Natural killer cell (primary cell): ENCODE measurements around the gene ARMH3. TPM values are rescaled to one million over a fixed set of nuclear protein-coding genes. Genes with fewer than 3 reads are reported as not detected.

Experiments
- ATAC-seq, 3 donors: fragments of 150-1000 bp in 2 of 3; fragments of 200-7000 bp in 1 of 3; cut with Tn5 transposase; 1 replicate in 1 of 3; 2 replicates in 2 of 3; pipeline ENCODE4 v1.10.0; 2021; ENCODE audit warnings: mild to moderate bottlenecking in 2 of 3, moderate library complexity in 2 of 3
- DNase-seq, 2 donors: peaks; one replicate each; pipeline versions ENCODE4 v3.0.0 to v3.0.0-alpha.2; 2013 to 2021; ENCODE audit warnings: mixed read lengths in 1 of 2
- H3K27ac ChIP-seq: one replicate; pipeline ENCODE4 v1.5.1; 2013; ENCODE audit warnings: mild to moderate bottlenecking, low read length
- H3K27me3 ChIP-seq: one replicate; pipeline ENCODE4 v1.6.1; 2013; ENCODE audit warnings: low read length; ENCODE audit not compliant: control insufficient read depth, insufficient read depth
- H3K36me3 ChIP-seq: one replicate; pipeline ENCODE4 v1.6.1; 2013; ENCODE audit warnings: low read length; ENCODE audit not compliant: control insufficient read depth, insufficient read depth
- H3K4me1 ChIP-seq: one replicate; pipeline ENCODE4 v1.6.1; 2013; ENCODE audit warnings: low read length; ENCODE audit not compliant: control insufficient read depth, insufficient read depth
- H3K4me3 ChIP-seq: one replicate; pipeline ENCODE4 v1.5.1; 2013; ENCODE audit warnings: low read length
- H3K9me3 ChIP-seq: one replicate; pipeline ENCODE4 v1.6.1; 2013; ENCODE audit warnings: low read length; ENCODE audit not compliant: control insufficient read depth, insufficient read depth
- H3K27ac Mint-ChIP-seq, 2 donors: one replicate each; pipeline ENCODE4 v1.8.0; 2022; ENCODE audit warnings: mild to moderate bottlenecking in 2 of 2, mixed read lengths in 2 of 2, moderate library complexity in 1 of 2
- H3K27me3 Mint-ChIP-seq, 2 donors: one replicate each; pipeline ENCODE4 v1.8.0; 2022; ENCODE audit warnings: low read depth in 2 of 2, mixed read lengths in 2 of 2
- H3K36me3 Mint-ChIP-seq: one replicate; pipeline ENCODE4 v1.8.0; 2022; ENCODE audit warnings: mixed read lengths
- H3K4me1 Mint-ChIP-seq, 2 donors: one replicate each; pipeline ENCODE4 v1.8.0; 2022; ENCODE audit warnings: mixed read lengths in 2 of 2
- H3K4me3 Mint-ChIP-seq: one replicate; pipeline ENCODE4 v1.8.0; 2022; ENCODE audit warnings: mild to moderate bottlenecking, moderate library complexity, mixed read lengths
- H3K9me3 Mint-ChIP-seq, 2 donors: one replicate each; pipeline ENCODE4 v1.8.0; 2022; ENCODE audit warnings: mixed read lengths in 2 of 2
- CTCF ChIP-seq: fragments of 200-600 bp; IDR thresholded peaks from one replicate; pipeline ENCODE4 v1.8.0; 2022; ENCODE audit warnings: antibody characterized with exemption
- WGBS: methylation state at CpG from one replicate; pipeline ENCODE4 v1.1.7; 2013; ENCODE audit warnings: missing lambda C conversion rate; ENCODE audit not compliant: insufficient coverage; 5-methylcytosine and 5-hydroxymethylcytosine counted together
- intact Hi-C: fragments of 100-400 bp; cut with micrococcal nuclease; formaldehyde crosslinking; loops from one replicate; pipeline ENCODE4 v1.14.2; 2022
- total RNA-seq, 4 donors: library from RNA; stranded (reverse); fragments of 120-200 nt in 1 of 4; gene quantifications; one replicate each; pipeline versions ENCODE4 v1.2.3 to v1.2.4, GENCODE V29; 2013 to 2022

The ARMH3 gene
- total RNA-seq, 3 donors from 2014 or later (not counting 1 experiment from before 2014, with no cell fraction given): 29.9 to 38.9 (median 35.4) TPM

GRCh38 chr10:101851411-101852116 lies 204.4 kb downstream of the ARMH3 start:
- Histone ChIP-seq H3K9me3 (no peaks in the 10 kb centered on the region), H3K36me3 (peaks cover 21% of the 10 kb centered on the region), H3K27ac (no peak overlapping the region), H3K4me3 (no peak overlapping the region), H3K27me3 (no peaks in the 10 kb centered on the region), H3K4me1 (no peaks in the 10 kb centered on the region)
- ATAC-seq (no peak), DNase-seq (no peak)
- H3K9me3 Mint-ChIP-seq: no peaks in the 10 kb centered on the region
- H3K4me3 Mint-ChIP-seq: no peak overlapping the region
- peaks cover 4% of the 10 kb centered on the region in 2 donors for H3K4me1 Mint-ChIP-seq
- no peaks in the 10 kb centered on the region for H3K36me3 Mint-ChIP-seq
- H3K27me3 Mint-ChIP-seq: no peaks in the 10 kb centered on the region
- intact Hi-C loops: no loop called here
- WGBS: over 99% methylated on average over 4 of the region's 4 CpGs
- H3K27ac Mint-ChIP-seq: peak overlapping the region in 1 of 2 donors; percentile 21
- no peak for TF ChIP-seq CTCF

GRCh38 chr10:101850749-101851148 lies 205.2 kb downstream of the ARMH3 start:
- Mint-ChIP-seq H3K36me3 (no peaks in the 10 kb centered on the region), H3K4me3 (no peak overlapping the region)
- H3K36me3 ChIP-seq: peaks cover 21% of the 10 kb centered on the region

GRCh38 chr10:101848894-101849351 lies 207.1 kb downstream of the ARMH3 start:
- H3K9me3 ChIP-seq: no peaks in the 10 kb centered on the region
- H3K4me1 ChIP-seq: peaks cover 5% of the 10 kb centered on the region
- H3K27ac Mint-ChIP-seq: no peak overlapping the region
- 77% methylated on average over 3 of the region's 3 CpGs for WGBS
- no peak overlapping the region for H3K4me3 ChIP-seq
- peaks cover 21% of the 10 kb centered on the region for H3K36me3 ChIP-seq
- intact Hi-C loops: no loop called here
- ATAC-seq (peak in 1 of 3 donors; percentile 41), DNase-seq (no peak)
- no peak overlapping the region for H3K4me3 Mint-ChIP-seq
- peaks cover 10 to 17% of the 10 kb centered on the region in 2 donors for H3K4me1 Mint-ChIP-seq
- H3K27me3 Mint-ChIP-seq: peaks cover 6 to 7% of the 10 kb centered on the region in 2 donors
- H3K9me3 Mint-ChIP-seq: no peaks in the 10 kb centered on the region
- no peak overlapping the region for H3K27ac ChIP-seq
- no peaks in the 10 kb centered on the region for H3K36me3 Mint-ChIP-seq
- H3K27me3 ChIP-seq: no peaks in the 10 kb centered on the region
- no peak for TF ChIP-seq CTCF

More at GRCh38 chr10:101850749-101851148, 205.2 kb downstream of the ARMH3 start:
- DNase-seq: no peak
- ATAC-seq: no peak
- no peak for TF ChIP-seq CTCF
- H3K27me3 Mint-ChIP-seq: no peaks in the 10 kb centered on the region
- Histone ChIP-seq H3K4me1 (no peaks in the 10 kb centered on the region), H3K27me3 (no peaks in the 10 kb centered on the region), H3K9me3 (no peaks in the 10 kb centered on the region), H3K27ac (no peak overlapping the region), H3K4me3 (no peak overlapping the region)
- peaks cover 4% of the 10 kb centered on the region in 2 donors for H3K4me1 Mint-ChIP-seq
- intact Hi-C loops: no loop called here
- no peaks in the 10 kb centered on the region for H3K9me3 Mint-ChIP-seq
- WGBS: 91% methylated on average over 3 of the region's 3 CpGs
- peak overlapping the region in 1 of 2 donors; percentile 21 for H3K27ac Mint-ChIP-seq
